Upper lobe of left lung (tissue), 4 donors: ENCODE data around the gene ZNF600.

Source experiments
- CTCF ChIP-seq, 6 experiments: fragments of 450-650 bp in 4 of 6; fragments of 200-600 bp in 2 of 6; sonication (generic) in 2 of 6; IDR thresholded peaks; one replicate each; pipeline ENCODE4 v1.5.1; 2016 to 2019; ENCODE audit warnings: antibody characterized with exemption in 6 of 6
- POLR2AphosphoS5 ChIP-seq, 2 donors: sonication (generic); formaldehyde crosslinking; IDR thresholded peaks; one replicate each; pipeline ENCODE4 v1.5.1; 2017; ENCODE audit warnings: antibody characterized with exemption in 2 of 2

DNA sequence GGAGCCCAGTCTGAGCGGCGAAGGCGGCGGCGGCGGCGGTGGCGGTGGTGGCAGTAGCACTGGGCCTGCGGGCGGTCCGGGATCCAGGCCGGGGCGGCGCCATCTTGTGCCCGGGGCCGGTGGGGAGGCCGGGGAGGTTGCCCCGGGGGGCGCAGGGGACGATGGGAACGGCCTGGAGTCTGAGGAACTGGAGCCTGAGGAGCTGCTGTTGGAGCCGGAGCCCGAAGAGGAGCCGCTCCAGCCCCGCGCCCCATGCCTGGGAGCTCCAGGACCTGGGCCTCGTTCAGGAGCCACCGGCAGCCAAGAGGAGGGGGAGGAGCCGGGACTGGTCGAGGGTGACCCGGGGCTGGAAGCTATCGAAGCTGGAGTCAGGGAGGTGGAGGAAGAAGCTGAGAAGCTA is 23.2 kb upstream of the ZNF600 start:
- TF ChIP-seq CTCF (IDR thresholded peaks at IDR 0.05) (no peak), POLR2AphosphoS5 (IDR thresholded peaks at IDR 0.05) (no peak)
